Measurements from ENCODE around the gene ZNF451.

Gene ZNF451

GRCh38 chr6:57147955-57148858, 58.2 kb downstream of the ZNF451 start:
- no peak for DNase-seq (ENCODE audit: low read depth in 2 of 2)

- no peak for DNase-seq (ENCODE audit: low read depth in 2 of 2)
These were observed 68.7 kb downstream of the ZNF451 start for GRCh38 chr6:57158658-57159057.

- DNase-seq (ENCODE audit: low read depth in 2 of 2) = no peak
These were observed 69.1 kb downstream of the ZNF451 start for GRCh38 chr6:57159127-57159526.

- DNase-seq (ENCODE audit: low read depth in 2 of 2) = no peak
These were observed 72.0 kb downstream of the ZNF451 start for GRCh38 chr6:57162028-57162427.

- DNase-seq (ENCODE audit: low read depth in 2 of 2) = no peak
These were observed 72.5 kb downstream of the ZNF451 start for GRCh38 chr6:57162516-57162915.

- DNase-seq (ENCODE audit: low read depth in 2 of 2) = no peak
These were observed 74.0 kb downstream of the ZNF451 start for GRCh38 chr6:57163956-57164355.

- DNase-seq (ENCODE audit: low read depth in 2 of 2) = no peak
These were observed 75.1 kb downstream of the ZNF451 start for GRCh38 chr6:57165080-57165479.

GRCh38 chr6:57172136-57173055, 82.4 kb downstream of the ZNF451 start, which contains the start of gene BAG2:
BAG2 (plus strand) TSS chr6:57172326; CDS start chr6:57172698, 372 bp downstream.
- peak; percentile 82 to 89 for DNase-seq (ENCODE audit: low read depth in 2 of 2)

GRCh38 chr6:57173056-57173885, 83.3 kb downstream of the ZNF451 start:
- DNase-seq (ENCODE audit: low read depth in 2 of 2) = peak in 1 of 2 donors; percentile 15

- no peak for DNase-seq (ENCODE audit: low read depth in 2 of 2)
These were observed 84.0 kb downstream of the ZNF451 start for GRCh38 chr6:57173886-57174510.

- DNase-seq (ENCODE audit: low read depth in 2 of 2) = no peak
These were observed 84.5 kb downstream of the ZNF451 start for GRCh38 chr6:57174511-57174907.

GRCh38 chr6:57177545-57178265, 87.7 kb downstream of the ZNF451 start:
- DNase-seq (ENCODE audit: low read depth in 2 of 2) = no peak

GRCh38 chr6:57180596-57180995, 90.6 kb downstream of the ZNF451 start:
- no peak for DNase-seq (ENCODE audit: low read depth in 2 of 2)

- DNase-seq (ENCODE audit: low read depth in 2 of 2) = no peak
These were observed 92.0 kb downstream of the ZNF451 start for GRCh38 chr6:57182017-57182432.

GRCh38 chr6:57183336-57183735, 93.3 kb downstream of the ZNF451 start:
- no peak for DNase-seq (ENCODE audit: low read depth in 2 of 2)

GRCh38 chr6:57190140-57190539, 100.2 kb downstream of the ZNF451 start:
- DNase-seq (ENCODE audit: low read depth in 2 of 2) = no peak

- no peak for DNase-seq (ENCODE audit: low read depth in 2 of 2)
These were observed 103.2 kb downstream of the ZNF451 start for GRCh38 chr6:57193177-57193576.

- DNase-seq (ENCODE audit: low read depth in 2 of 2) = no peak
These were observed 105.5 kb downstream of the ZNF451 start for GRCh38 chr6:57195457-57195856.

- no peak for DNase-seq (ENCODE audit: low read depth in 2 of 2)
These were observed 109.1 kb downstream of the ZNF451 start for GRCh38 chr6:57198926-57199636.

- no peak for DNase-seq (ENCODE audit: low read depth in 2 of 2)
These were observed 111.7 kb downstream of the ZNF451 start for GRCh38 chr6:57201718-57202117.

Measured in activated CD4-positive, alpha-beta T cell treated with anti-CD3 and anti-CD28 coated beads for 24 hours (primary cell).